Activated T-cell treated with anti-CD3 and anti-CD28 coated beads, Interleukin-2, amount 50 U/mL, for 48 hours (primary cell): ENCODE results near the gene PDK2.

Experiments
- DNase-seq, 2 experiments: peaks; one replicate each; pipeline ENCODE4 v3.0.0-alpha.2; 2020

The PDK2 gene

GRCh38 chr17:50094753-50095619 lies at the start of gene PDK2:
PDK2 (plus strand) TSS chr17:50095351; CDS start chr17:50095436, 85 bp downstream.
- peak; percentile 95 to 97 for DNase-seq

DNA sequence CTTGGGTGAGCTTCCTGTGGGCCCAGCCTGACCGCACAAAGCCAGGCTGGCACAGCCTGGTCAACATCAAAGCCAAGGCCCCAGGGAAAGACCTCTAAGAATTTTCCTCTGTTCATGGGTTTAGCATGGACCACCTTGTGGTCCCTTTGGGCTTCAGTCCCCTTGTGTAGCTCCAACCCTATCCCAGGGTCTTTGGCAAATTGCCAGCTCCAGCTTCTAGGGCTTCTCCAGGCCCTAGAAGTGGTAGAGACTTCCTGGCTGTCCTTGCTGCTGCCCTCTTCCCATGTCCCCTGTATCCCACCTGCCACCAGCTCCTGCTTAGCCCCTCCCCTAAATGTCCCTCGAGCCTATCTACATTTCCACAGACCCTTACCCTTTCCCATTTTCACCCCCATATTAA lies 49.0 kb upstream of the PDK2 start:
- no peak for DNase-seq

DNA sequence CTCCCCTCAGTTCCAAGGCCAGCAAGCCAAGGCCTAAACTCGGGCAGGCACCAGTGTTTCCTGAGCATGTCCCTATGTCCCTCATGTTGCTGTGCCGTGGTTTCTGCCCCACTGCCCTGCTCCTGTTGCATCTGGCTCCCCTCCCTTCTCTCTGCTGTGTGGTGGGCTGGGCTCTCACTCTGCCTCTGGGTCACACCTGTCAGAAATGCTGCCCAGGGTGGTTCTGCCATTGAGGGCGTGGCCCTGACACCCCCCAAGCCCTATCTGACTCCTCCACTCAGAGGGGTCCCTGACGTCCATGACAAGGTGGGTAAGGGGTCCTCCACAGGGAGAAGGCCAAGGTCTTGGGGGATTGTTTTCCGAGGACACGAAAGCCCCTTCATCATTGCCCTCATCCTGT lies 48.5 kb upstream of the PDK2 start:
- no peak for DNase-seq

GRCh38 chr17:50047083-50047482 lies 48.1 kb upstream of the PDK2 start:
- no peak for DNase-seq

GRCh38 chr17:50047488-50048126 lies 47.5 kb upstream of the PDK2 start:
- peak; percentile 43 to 48 for DNase-seq

DNA sequence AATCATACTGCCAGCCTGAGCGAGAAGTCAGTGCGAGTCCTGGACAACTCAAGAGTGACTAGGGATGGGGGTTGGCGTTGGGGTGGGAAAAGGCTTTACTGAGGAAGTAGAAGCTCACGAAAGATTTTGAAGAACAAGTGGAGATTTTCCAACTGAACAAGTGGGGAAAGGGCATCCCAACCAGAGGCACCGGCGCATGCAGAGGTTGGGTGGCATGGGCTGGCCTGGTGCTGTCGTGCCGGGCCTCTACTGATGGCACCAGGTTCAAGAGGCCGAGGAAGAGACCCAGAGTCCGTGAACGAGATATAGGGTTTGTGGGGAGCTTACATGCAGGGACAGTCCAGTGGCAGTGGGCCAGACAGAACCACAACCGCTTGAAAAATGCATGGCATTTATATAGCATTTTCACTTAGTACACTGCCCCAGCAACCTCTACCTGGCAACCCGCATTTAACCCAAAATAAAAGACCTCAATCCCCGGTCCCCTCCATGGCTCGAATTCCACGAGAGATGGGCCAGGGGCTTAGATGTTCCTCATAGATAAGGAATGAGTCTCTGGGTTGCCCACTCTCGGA lies 46.9 kb upstream of the PDK2 start:
- no peak for DNase-seq

- DNase-seq = no peak
Observed at GRCh38 chr17:50048988-50049387, 46.2 kb upstream of the PDK2 start.

GRCh38 chr17:50049636-50050035 lies 45.5 kb upstream of the PDK2 start:
- no peak for DNase-seq

DNA sequence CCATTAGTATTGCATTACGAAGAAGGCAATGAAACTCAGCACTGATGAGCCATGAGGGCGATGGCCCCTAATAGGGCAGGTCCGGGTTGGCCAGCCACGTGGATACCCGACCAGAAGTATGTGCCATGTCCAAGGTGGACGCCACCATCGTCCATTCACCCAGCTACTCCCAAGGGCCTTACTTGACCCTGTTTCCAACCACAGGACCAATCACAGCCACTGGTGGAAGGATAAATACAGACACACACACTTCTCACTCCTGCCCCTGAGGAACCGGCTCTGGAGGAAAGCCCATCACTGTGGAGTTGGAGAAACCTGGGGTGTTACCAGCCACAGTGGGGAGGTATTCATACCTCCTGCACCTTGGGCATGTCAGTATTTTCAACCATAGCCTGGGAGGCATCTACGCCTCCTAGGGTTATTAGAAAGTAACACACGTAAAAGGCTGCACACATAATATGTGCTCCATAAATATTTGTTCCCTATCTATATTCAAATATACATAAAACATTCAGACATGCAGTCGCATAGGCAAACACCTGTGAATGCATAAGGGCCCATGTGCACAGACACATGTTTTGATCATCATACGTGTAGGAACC lies 44.6 kb upstream of the PDK2 start:
- DNase-seq = no peak

- peak; percentile 88 to 89 for DNase-seq
Observed at GRCh38 chr17:50051082-50051576, 44.0 kb upstream of the PDK2 start.

GRCh38 chr17:50051606-50052005 lies 43.5 kb upstream of the PDK2 start:
- no peak for DNase-seq

GRCh38 chr17:50052241-50052796 lies 42.8 kb upstream of the PDK2 start:
- DNase-seq = no peak

DNA sequence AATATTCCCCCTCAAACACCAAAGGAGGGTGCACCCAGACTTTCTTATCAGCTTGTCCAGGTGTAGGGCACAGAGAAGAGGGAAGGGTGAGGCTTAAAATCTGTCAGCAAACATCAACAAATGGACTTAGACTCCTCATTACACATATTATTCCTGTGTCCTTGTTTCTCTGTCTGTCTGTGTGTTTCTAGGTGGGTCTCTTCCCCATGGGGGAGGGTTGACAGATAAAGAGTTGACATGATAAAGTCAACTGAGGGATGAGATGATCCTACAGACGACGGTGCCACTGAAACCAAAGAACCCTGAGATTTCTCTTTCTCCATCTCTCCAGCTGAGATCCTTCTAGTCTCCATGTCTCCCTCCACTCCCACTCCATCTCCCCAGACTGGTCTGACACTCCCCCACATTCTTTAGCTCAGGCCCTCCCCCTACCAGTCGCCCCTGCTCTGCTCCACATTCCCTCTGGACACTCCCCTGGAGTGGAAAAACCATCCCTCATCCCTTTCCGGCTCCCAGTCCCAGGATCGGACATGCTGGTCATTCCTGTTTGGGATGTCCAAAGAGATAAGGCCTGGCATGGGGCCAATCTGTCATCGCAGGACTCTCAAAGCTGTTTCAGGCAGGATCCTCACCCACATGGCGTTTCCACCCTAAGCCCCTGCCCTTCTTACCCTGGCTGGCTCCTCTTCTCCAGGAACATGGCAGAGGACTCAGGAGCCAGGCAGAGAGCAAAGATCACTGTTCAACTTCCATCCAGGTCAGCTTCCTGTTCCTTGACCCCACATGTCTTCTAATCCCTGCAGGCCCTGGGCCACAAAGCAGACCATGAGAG lies 42.1 kb upstream of the PDK2 start:
- no peak for DNase-seq

DNA sequence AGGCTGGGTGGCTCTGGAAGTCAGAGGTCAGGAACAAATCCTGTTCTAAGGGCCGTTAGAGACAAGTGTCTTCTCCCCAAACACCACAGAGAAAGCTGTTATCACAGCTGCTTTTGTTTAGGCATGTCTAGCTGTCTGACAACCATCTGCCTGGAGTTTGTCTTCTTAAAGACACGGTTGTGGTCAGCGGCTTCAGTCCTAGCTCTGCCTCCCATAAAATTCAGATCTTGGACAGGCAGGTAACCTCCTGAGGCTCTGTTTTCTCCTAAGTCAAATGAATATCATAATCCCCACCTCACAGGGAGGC lies 41.5 kb upstream of the PDK2 start:
- no peak for DNase-seq

DNA sequence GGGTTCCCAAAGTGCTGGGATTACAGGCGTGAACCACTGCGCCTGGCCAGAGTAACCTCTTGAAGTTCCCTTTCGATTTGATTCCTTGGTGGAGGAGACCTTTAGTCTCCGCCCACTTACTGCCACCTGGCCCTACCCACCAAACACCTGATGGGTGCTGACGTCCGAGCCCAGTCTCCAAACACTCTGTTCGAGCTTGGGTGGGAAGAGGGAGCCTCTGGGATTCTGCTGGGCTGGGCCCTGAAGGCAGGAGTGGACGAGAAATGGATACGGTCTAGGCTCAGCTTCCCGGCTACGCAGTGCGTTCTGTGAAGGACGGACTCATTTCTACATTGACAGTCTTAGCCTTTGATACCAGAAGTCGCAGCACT lies 40.1 kb upstream of the PDK2 start:
- peak; percentile 30 to 32 for DNase-seq

- DNase-seq = peak; percentile 62 to 73
Observed at GRCh38 chr17:50055426-50056216, 39.5 kb upstream of the PDK2 start, which contains the start of gene ITGA3. ITGA3 (plus strand) TSS chr17:50056110; CDS start chr17:50056440, 330 bp downstream.

DNA sequence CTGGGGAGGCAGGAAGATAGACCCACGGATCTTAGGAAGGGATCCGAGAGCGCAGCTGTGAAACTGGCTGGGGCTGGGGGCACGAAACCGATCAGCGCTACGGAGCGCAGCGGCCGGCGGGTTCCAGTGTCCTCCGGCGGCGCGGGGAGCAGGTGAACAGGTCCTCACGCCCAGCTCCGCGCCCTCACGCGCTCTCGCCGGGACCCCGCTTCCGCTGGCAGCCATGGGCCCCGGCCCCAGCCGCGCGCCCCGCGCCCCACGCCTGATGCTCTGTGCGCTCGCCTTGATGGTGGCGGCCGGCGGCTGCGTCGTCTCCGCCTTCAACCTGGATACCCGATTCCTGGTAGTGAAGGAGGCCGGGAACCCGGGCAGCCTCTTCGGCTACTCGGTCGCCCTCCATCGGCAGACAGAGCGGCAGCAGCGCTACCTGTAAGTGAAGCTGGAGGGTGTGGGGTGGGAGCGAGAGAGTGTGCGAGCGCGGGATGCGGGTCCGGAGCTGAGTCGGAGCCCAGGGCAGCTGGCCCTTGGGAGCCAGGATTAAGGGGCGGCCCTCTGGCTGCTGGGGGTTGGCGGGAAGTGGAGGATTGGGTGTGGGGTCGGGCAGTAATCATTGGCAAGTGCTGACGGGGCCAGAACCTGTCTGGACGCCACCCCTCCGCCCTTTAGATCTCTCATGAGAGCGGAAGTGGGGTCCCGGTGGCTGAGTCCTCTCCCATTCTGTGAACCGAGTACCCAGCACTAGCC lies 38.8 kb upstream of the PDK2 start:
- DNase-seq = peak; percentile 77 to 83

- no peak for DNase-seq
Observed at GRCh38 chr17:50056961-50057330, 38.2 kb upstream of the PDK2 start.

DNA sequence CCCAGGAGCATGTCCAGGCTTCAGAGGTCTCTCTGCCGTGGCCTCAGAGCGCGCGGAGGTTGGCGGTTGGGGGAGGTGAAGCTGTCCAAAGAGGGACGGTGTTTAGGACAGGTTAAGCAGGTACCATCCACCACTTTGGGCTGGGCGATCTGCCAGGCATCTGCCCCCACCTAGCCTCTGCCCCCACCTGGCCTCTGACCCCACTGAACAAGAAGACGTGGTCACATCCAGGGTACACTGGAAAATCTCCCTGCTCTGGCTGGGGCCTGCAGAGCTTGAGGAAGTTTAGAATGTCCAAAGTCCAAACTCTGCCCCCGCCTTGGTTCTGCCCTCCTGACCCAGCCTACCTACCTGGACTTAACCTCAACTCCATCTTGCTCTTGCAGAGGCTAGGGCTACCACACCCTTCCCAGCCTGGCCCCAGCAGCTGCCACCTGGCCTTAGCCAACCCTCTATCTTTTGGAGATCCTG lies 37.6 kb upstream of the PDK2 start:
- DNase-seq = no peak

DNA sequence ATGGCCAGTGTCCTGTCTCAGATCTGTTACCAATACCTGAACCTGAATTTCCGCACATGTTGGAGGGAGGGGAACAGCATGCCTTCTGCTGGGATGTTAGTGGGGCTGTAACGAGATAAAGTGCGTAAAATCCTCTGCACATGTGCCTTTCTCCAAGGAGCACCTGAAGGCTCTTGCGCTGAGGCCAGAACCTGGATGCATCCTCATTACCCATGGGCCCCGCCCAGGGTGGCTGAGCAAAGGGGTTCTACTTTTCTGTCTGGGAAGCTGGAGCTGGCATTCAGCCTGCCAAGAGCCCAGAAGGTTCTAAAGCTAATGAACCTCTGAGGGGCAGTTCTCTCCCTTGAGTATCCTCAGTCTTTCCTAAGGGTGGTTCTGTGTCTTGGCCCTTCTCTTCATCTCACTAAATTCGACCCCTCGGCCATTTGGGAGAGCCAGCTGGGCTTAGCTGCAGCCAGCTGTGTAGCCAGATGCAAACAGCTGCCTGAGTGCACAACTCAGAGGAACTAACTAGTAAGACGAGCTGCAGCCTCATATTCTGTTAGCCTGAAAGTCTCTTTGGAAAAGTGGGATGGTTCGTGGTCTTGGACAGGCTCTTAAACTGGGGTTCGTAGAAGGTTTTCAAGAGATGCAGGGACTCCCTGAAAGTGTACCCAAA lies 36.7 kb upstream of the PDK2 start:
- DNase-seq = no peak
